Activated CD8-positive, alpha-beta T cell treated with anti-CD3 and anti-CD28 coated beads for 36 hours (primary cell): ENCODE measurements around the gene ANKRD28. TPM values are rescaled to one million over a fixed set of nuclear protein-coding genes. Genes with fewer than 3 reads are reported as not detected.

Experiments
- ATAC-seq: fragments of 200-7000 bp; cut with Tn5 transposase; one replicate; pipeline ENCODE4 v1.10.0; 2021; ENCODE audit warnings: mild to moderate bottlenecking, moderate library complexity
- CTCF ChIA-PET: fragments of 350-600 bp; sonication (Branson Sonifier 250); formaldehyde crosslinking; loops from one replicate; lab custom pipeline; 2021; ENCODE audit warnings: antibody characterized with exemption; lab: Charles Lee
- POLR2A ChIA-PET: fragments of 350-600 bp; sonication (Branson Sonifier 250); formaldehyde crosslinking; loops from one replicate; lab custom pipeline; 2021; ENCODE audit warnings: antibody characterized with exemption; lab: Charles Lee
- DNase-seq: peaks from one replicate; pipeline ENCODE4 v3.0.0-alpha.2; 2020
- H3K27ac Mint-ChIP-seq: one replicate; pipeline ENCODE4 v1.8.0; 2021; ENCODE audit warnings: mild to moderate bottlenecking, mixed read lengths
- H3K27me3 Mint-ChIP-seq: one replicate; pipeline ENCODE4 v1.8.0; 2021; ENCODE audit warnings: mixed read lengths
- H3K36me3 Mint-ChIP-seq: one replicate; pipeline ENCODE4 v1.8.0; 2021; ENCODE audit warnings: low read depth, mixed read lengths
- H3K4me1 Mint-ChIP-seq: one replicate; pipeline ENCODE4 v1.8.0; 2021; ENCODE audit warnings: low read depth, mixed read lengths
- H3K4me3 Mint-ChIP-seq: one replicate; pipeline ENCODE4 v1.8.0; 2021; ENCODE audit warnings: mild to moderate bottlenecking, moderate library complexity, mixed read lengths
- H3K9me3 Mint-ChIP-seq: one replicate; pipeline ENCODE4 v1.8.0; 2021; ENCODE audit warnings: mixed read lengths
- intact Hi-C: fragments of 100-400 bp; cut with micrococcal nuclease; formaldehyde crosslinking; loops from one replicate; pipeline ENCODE4 v1.10.0; 2022
- total RNA-seq, 2 experiments: library from RNA; stranded (reverse); gene quantifications; one replicate each; pipeline ENCODE4 v1.2.3, GENCODE V29; 2021
- TF ChIP-seq, protein P1 (sequence below): fragments of 200-600 bp; IDR thresholded peaks from one replicate; pipeline ENCODE4 v1.8.0; 2022; ENCODE audit warnings: antibody characterized with exemption, mild to moderate bottlenecking

Gene ANKRD28
- total RNA-seq, 2 experiments from 2014 or later: 32.9 to 35.3 TPM

DNA sequence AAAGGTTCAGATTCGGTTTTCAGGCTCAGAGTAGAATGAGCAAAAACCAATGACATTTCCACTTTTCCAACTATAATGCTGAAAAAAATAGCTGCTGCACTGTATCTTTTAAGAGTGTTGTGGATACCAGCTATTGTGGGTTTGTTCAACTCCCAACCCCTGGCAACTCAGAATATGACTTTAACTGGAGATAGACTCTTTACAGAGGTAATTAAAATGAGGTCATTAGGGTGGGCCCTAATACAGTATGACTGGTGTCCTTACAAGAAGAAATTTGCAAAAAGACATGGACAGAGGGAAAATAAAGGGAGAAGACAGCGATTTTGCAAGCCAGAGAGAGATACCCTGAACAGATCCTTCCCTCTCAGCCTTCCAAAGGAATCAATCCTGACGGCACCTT, 39.5 kb downstream of the ANKRD28 start:
- no peaks in the 10 kb centered on the region for H3K27me3 Mint-ChIP-seq
- intact Hi-C loops: no loop called here
- DNase-seq (no peak), ATAC-seq (no peak)
- no peak overlapping the region for H3K27ac Mint-ChIP-seq
- ChIA-PET CTCF (interaction anchor here (1.0 to 1.3 kb wide), 2 partner anchors 8 to 54 kb away, joined by 3 to 4 read pairs; no protein-coding TSS in a partner anchor), POLR2A (interaction anchor here (0.9 kb wide), 1 partner anchor 9 kb away, joined by 4 read pairs; no protein-coding TSS in a partner anchor)
- H3K4me1 Mint-ChIP-seq: peaks cover 5% of the 10 kb centered on the region
- H3K9me3 Mint-ChIP-seq: no peaks in the 10 kb centered on the region
- TF ChIP-seq, protein P1, sequence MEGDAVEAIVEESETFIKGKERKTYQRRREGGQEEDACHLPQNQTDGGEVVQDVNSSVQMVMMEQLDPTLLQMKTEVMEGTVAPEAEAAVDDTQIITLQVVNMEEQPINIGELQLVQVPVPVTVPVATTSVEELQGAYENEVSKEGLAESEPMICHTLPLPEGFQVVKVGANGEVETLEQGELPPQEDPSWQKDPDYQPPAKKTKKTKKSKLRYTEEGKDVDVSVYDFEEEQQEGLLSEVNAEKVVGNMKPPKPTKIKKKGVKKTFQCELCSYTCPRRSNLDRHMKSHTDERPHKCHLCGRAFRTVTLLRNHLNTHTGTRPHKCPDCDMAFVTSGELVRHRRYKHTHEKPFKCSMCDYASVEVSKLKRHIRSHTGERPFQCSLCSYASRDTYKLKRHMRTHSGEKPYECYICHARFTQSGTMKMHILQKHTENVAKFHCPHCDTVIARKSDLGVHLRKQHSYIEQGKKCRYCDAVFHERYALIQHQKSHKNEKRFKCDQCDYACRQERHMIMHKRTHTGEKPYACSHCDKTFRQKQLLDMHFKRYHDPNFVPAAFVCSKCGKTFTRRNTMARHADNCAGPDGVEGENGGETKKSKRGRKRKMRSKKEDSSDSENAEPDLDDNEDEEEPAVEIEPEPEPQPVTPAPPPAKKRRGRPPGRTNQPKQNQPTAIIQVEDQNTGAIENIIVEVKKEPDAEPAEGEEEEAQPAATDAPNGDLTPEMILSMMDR: no peak
- peaks cover 12% of the 10 kb centered on the region for H3K36me3 Mint-ChIP-seq
- no peak overlapping the region for H3K4me3 Mint-ChIP-seq

DNA sequence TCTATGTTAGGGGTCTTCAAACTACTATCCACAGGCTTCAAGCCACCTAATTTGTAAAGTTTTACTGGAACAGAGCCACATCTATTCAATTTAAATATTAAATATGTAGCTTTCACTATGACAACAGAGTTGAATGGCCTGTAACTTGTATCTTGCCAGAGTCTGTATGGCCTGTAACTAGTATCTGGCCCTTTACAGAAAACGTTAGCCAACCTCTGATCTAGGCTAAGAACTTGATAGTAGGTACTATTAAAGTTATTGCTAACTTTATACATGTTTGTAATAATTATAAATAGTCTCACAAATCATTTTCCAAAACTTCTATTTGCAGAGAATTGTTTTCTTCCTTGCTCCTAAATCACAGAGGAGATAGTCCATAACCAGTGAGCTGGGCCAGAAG, 40.0 kb downstream of the ANKRD28 start:
- H3K4me1 Mint-ChIP-seq: peaks cover 5% of the 10 kb centered on the region
- intact Hi-C loops: no loop called here
- H3K36me3 Mint-ChIP-seq: peaks cover 12% of the 10 kb centered on the region
- H3K27me3 Mint-ChIP-seq: no peaks in the 10 kb centered on the region
- no peak overlapping the region for H3K4me3 Mint-ChIP-seq
- no peak overlapping the region for H3K27ac Mint-ChIP-seq
- no peak for DNase-seq
- H3K9me3 Mint-ChIP-seq: no peaks in the 10 kb centered on the region
- TF ChIP-seq, protein P1: no peak
- CTCF ChIA-PET: no interaction called here
- POLR2A ChIA-PET: no interaction called here
- no peak for ATAC-seq

DNA sequence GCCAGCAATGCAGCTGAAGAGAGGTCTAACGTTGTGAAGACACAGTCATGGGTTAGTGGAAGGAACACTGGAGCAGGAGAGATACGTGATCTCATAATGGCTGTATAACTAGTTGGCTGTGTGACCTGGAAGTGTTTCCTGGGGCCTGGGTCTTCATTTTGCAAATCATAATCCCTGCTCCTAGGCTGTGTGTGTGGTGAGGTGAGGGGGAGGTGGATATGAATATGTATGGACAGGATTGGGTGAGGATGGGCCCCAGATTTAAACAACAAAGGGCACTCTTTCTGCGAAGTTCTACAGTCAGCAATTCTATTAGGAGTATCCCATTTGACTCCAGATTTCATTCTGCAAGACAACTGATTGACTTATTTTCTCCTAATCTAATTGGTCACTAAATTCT, 41.3 kb downstream of the ANKRD28 start:
- peaks cover 5% of the 10 kb centered on the region for H3K4me1 Mint-ChIP-seq
- no peak overlapping the region for H3K27ac Mint-ChIP-seq
- ChIA-PET CTCF (interaction anchor here (0.7 kb wide), 1 partner anchor 9 kb away, joined by 3 read pairs; no protein-coding TSS in a partner anchor), POLR2A (interaction anchor here (1.6 kb wide), 1 partner anchor 12 kb away, joined by 4 read pairs; no protein-coding TSS in a partner anchor)
- ATAC-seq (no peak), DNase-seq (no peak)
- H3K27me3 Mint-ChIP-seq: no peaks in the 10 kb centered on the region
- intact Hi-C loops: no loop called here
- no peaks in the 10 kb centered on the region for H3K9me3 Mint-ChIP-seq
- H3K36me3 Mint-ChIP-seq: peaks cover 12% of the 10 kb centered on the region
- TF ChIP-seq, protein P1: no peak
- H3K4me3 Mint-ChIP-seq: no peak overlapping the region

DNA sequence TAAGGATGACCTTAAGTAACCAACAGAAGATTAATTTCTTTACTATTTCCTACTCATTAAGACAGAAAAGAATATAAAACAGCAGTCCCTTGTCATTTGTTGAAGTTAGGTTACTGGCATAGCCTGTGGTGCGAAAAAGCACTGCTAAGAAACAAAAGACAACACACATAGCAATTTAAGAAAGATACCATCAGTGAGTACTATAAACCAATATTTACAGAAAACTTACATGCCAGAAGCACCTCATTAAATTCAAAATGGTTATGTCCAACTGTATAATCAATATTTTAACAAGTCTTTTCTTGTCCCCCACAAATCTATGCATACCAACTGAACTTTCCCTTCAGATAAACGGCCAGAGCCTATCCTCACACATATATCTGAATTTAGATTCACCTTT, 42.0 kb downstream of the ANKRD28 start:
- ATAC-seq: no peak
- H3K4me1 Mint-ChIP-seq: peaks cover 5% of the 10 kb centered on the region
- ChIA-PET CTCF (interaction anchor here (0.7 kb wide), 1 partner anchor 10 kb away, joined by 3 read pairs; no protein-coding TSS in a partner anchor), POLR2A (interaction anchor here (1.6 kb wide), 1 partner anchor 12 kb away, joined by 4 read pairs; no protein-coding TSS in a partner anchor)
- TF ChIP-seq, protein P1: no peak
- H3K27ac Mint-ChIP-seq: no peak overlapping the region
- H3K27me3 Mint-ChIP-seq: no peaks in the 10 kb centered on the region
- DNase-seq: no peak
- no peaks in the 10 kb centered on the region for H3K9me3 Mint-ChIP-seq
- H3K36me3 Mint-ChIP-seq: peaks cover 12% of the 10 kb centered on the region
- intact Hi-C loops: no loop called here
- no peak overlapping the region for H3K4me3 Mint-ChIP-seq

DNA sequence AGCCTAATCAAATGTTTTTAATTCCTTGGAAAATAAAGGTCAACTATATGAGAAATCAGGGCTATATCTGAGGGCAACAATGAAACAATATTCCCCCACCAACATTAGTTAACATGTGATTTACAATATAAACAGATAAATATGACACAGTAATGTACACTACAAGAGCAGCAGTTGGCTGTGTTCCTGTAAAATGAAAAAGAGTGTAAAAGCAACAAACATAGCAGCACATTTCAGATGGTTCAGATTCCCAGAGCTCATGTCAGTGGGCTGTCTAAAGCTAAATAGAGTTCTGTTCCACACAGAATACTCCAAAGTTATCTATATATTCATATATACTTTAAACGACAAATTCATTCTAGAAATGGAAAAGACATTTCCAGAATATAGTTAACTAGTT, 42.6 kb downstream of the ANKRD28 start:
- Mint-ChIP-seq H3K36me3 (peaks cover 15% of the 10 kb centered on the region), H3K4me1 (peaks cover 5% of the 10 kb centered on the region), H3K27ac (no peak overlapping the region), H3K9me3 (no peaks in the 10 kb centered on the region), H3K4me3 (no peak overlapping the region), H3K27me3 (no peaks in the 10 kb centered on the region)
- no peak for DNase-seq
- ATAC-seq: no peak
- intact Hi-C loops: no loop called here
- ChIA-PET POLR2A (interaction anchor here (1.6 kb wide), 1 partner anchor 11 kb away, joined by 4 read pairs; no protein-coding TSS in a partner anchor), CTCF (no interaction called here)
- TF ChIP-seq, protein P1: no peak
